ENCODE data around the gene PNKD. TPM values are rescaled to one million over a fixed set of nuclear protein-coding genes. Genes with fewer than 3 reads are reported as not detected.

PNKD gene
- total and polyA plus RNA-seq, 8 donors = 35.1 to 121 (median 111) TPM

DNA sequence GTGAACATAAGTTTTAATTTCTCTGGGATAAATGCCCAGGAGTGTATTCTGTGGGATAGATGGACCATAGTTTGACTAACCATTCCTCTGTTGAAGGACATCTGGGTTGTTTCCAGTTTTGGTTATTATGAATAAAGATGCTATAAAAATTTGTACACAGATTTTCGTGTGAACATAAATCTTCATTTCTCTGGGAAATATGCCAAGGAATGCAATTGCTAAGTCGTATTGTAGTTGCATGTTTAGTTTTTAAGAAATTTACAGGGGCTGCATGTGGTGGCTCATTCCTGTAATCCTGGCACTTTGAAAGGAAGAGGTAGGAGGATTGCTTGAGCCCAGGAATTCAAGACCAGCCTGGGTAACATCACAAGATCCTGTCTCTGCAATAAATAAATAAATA is 104.9 kb downstream of the PNKD start:
- Histone ChIP-seq H3K27ac (peak overlapping the region in 1 of 5 donors; percentile 73), H3K4me3 (no peak overlapping the region), H3K27me3 (no peaks in the 10 kb centered on the region), H3K36me3 (no peaks in the 10 kb centered on the region), H3K4me1 (peaks cover 0 to 8% (median under 1%) of the 10 kb centered on the region in 4 donors), H3K9me3 (no peaks in the 10 kb centered on the region)
- no peak for TF ChIP-seq POLR2A (IDR thresholded peaks at IDR 0.05)
- peak in 1 of 3 donors; percentile 43 for TF ChIP-seq POLR2AphosphoS5 (IDR thresholded peaks at IDR 0.05)
- TF ChIP-seq, protein P1, sequence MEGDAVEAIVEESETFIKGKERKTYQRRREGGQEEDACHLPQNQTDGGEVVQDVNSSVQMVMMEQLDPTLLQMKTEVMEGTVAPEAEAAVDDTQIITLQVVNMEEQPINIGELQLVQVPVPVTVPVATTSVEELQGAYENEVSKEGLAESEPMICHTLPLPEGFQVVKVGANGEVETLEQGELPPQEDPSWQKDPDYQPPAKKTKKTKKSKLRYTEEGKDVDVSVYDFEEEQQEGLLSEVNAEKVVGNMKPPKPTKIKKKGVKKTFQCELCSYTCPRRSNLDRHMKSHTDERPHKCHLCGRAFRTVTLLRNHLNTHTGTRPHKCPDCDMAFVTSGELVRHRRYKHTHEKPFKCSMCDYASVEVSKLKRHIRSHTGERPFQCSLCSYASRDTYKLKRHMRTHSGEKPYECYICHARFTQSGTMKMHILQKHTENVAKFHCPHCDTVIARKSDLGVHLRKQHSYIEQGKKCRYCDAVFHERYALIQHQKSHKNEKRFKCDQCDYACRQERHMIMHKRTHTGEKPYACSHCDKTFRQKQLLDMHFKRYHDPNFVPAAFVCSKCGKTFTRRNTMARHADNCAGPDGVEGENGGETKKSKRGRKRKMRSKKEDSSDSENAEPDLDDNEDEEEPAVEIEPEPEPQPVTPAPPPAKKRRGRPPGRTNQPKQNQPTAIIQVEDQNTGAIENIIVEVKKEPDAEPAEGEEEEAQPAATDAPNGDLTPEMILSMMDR (IDR thresholded peaks at IDR 0.05) = no peak
- no peak for TF ChIP-seq EP300 (IDR thresholded peaks at IDR 0.05)
- intact Hi-C loops (cut with DNase I; ENCODE audit: low total_unique reads) = no loop called here
- peak in 1 of 2 donors; percentile 70 for DNase-seq
- 26 to 41% (median 31%) methylated on average over 2 of the region's 2 CpGs for WGBS, 5 donors

DNA sequence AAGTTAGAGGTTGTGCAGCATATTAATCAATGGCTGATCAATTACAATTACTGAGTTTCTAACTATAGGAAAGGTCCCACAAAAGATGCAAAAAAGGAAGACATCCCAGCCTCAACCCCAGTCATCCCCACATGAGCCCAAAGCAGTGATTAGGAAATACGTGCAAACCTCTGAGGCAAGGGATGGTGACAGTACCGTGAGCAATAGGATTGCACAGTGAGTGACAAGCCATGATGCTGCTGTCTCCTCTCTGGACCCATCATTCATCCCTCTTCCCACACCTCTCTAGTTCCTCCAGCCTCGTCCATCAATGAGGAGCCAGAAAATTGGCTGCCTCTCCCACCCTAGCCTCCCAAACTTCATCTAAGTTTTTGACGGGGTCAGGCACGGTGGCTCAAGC is 107.7 kb downstream of the PNKD start:
- H3K27me3 ChIP-seq = no peaks in the 10 kb centered on the region
- DNase-seq = no peak
- WGBS, 5 donors = 81 to 91% (median 89%) methylated on average over 5 of the region's 5 CpGs
- H3K9me3 ChIP-seq = no peaks in the 10 kb centered on the region
- TF ChIP-seq, protein P1 (IDR thresholded peaks at IDR 0.05) = no peak
- TF ChIP-seq EP300 (IDR thresholded peaks at IDR 0.05) (no peak), POLR2AphosphoS5 (IDR thresholded peaks at IDR 0.05) (no peak), POLR2A (IDR thresholded peaks at IDR 0.05) (no peak)
- intact Hi-C loops (cut with DNase I; ENCODE audit: low total_unique reads) = no loop called here
- H3K4me3 ChIP-seq = no peak overlapping the region
- no peaks in the 10 kb centered on the region for H3K36me3 ChIP-seq
- no peaks in the 10 kb centered on the region for H3K4me1 ChIP-seq
- peak overlapping the region in 1 of 5 donors; percentile 55 for H3K27ac ChIP-seq

DNA sequence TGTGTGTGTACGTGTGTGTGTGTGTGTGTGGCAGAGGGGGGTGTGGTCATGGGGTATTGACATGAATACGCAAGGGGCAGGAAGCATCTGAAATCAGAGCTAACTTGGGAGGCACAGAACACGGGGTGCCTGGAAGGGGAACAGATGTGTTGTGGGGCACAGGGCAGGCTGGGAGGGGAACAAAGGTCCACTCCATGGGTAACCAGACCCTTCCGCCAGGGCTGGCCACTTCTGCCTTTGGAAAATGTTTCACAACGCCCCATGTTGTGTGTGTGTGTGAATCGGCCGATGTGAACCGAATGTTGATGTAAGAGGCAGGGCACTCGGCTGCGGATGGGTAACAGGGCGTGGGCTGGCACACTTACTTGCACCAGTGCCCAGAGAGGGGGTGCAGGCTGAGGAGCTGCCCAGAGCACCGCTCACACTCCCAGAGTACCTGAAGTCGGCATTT is 111.6 kb downstream of the PNKD start, which contains the start of gene SLC11A1:
Gene SLC11A1 (plus strand): TSS at position 358 of the 451 bp plus-strand sequence. CDS start 96 bp downstream, outside the sequence.
- Histone ChIP-seq H3K36me3 (no peaks in the 10 kb centered on the region), H3K4me1 (peaks cover 0 to 8% (median 2%) of the 10 kb centered on the region in 4 donors), H3K4me3 (peak within 1 kb of the TSS in 3 of 4 donors; percentile 9 to 40 (median 30)), H3K27ac (peak within 1 kb of the TSS in 3 of 5 donors; percentile 45 to 78 (median 71)), H3K9me3 (no peaks in the 10 kb centered on the region), H3K27me3 (no peaks in the 10 kb centered on the region)
- 58 to 78% (median 65%) methylated on average over 11 to 13 of the region's 13 CpGs for WGBS, 5 donors
- intact Hi-C loops (cut with DNase I; ENCODE audit: low total_unique reads) = no loop called here
- DNase-seq = peak in 1 of 2 donors; percentile 50
- no peak for TF ChIP-seq EP300 (IDR thresholded peaks at IDR 0.05)
- TF ChIP-seq POLR2A (IDR thresholded peaks at IDR 0.05) = peak in 1 of 4 donors; percentile 13
- TF ChIP-seq, protein P1 (IDR thresholded peaks at IDR 0.05) = no peak
- peak in 2 of 3 donors; percentile 27 to 53 for TF ChIP-seq POLR2AphosphoS5 (IDR thresholded peaks at IDR 0.05)

DNA sequence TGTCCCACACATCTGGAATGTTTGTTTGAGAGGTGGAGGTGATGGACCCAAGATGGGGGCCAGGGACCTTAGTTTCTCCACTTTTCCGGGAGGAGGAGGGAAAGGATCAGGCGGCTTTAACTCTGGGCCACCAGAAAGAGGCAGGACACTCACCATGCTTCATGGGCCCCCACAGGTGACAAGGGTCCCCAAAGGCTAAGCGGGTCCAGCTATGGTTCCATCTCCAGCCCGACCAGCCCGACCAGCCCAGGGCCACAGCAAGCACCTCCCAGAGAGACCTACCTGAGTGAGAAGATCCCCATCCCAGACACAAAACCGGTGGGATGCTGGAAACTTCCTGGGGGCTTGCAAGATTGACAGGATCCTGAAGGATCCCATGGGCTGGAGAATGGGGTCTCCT is 112.5 kb downstream of the PNKD start:
- Histone ChIP-seq H3K9me3 (no peaks in the 10 kb centered on the region), H3K36me3 (no peaks in the 10 kb centered on the region), H3K27me3 (no peaks in the 10 kb centered on the region), H3K4me3 (peak overlapping the region in 3 of 4 donors; percentile 9 to 40 (median 30)), H3K27ac (peak overlapping the region in 3 of 5 donors; percentile 45 to 78 (median 71)), H3K4me1 (peaks cover 0 to 16% (median 8%) of the 10 kb centered on the region in 4 donors)
- WGBS, 5 donors = 91 to 97% (median 92%) methylated on average over 4 to 6 of the region's 6 CpGs
- no peak for DNase-seq
- no peak for TF ChIP-seq POLR2A (IDR thresholded peaks at IDR 0.05)
- TF ChIP-seq EP300 (IDR thresholded peaks at IDR 0.05) = no peak
- no peak for TF ChIP-seq POLR2AphosphoS5 (IDR thresholded peaks at IDR 0.05)
- TF ChIP-seq, protein P1 (IDR thresholded peaks at IDR 0.05) = no peak
- intact Hi-C loops (cut with DNase I; ENCODE audit: low total_unique reads) = no loop called here

All from stomach (tissue), 9 donors.